DMS 273 (cell line): ENCODE data around the gene FYN.

Source experiments
- DNase-seq: peaks from one replicate; lab custom pipeline; 2025; ENCODE audit not compliant: unreplicated experiment; lab: John Stamatoyannopoulos, UW

FYN gene

GRCh38 chr6:111773501-111774345, 99.5 kb downstream of the FYN start:
- DNase-seq: no peak

- no peak for DNase-seq
Measured at GRCh38 chr6:111772381-111772780, 100.9 kb downstream of the FYN start.

- no peak for DNase-seq
Measured at GRCh38 chr6:111771629-111772028, 101.6 kb downstream of the FYN start.

GRCh38 chr6:111771094-111771432, 102.2 kb downstream of the FYN start:
- DNase-seq: no peak

GRCh38 chr6:111770263-111771093, 102.8 kb downstream of the FYN start:
- DNase-seq: no peak

- peak; percentile 20 for DNase-seq
Measured at GRCh38 chr6:111769365-111770152, 103.7 kb downstream of the FYN start.

GRCh38 chr6:111768431-111768770, 104.9 kb downstream of the FYN start:
- no peak for DNase-seq

GRCh38 chr6:111767752-111768430, 105.4 kb downstream of the FYN start:
- DNase-seq: no peak

- DNase-seq: no peak
Measured at GRCh38 chr6:111766201-111766857, 106.9 kb downstream of the FYN start.

- no peak for DNase-seq
Measured at GRCh38 chr6:111765763-111766162, 107.5 kb downstream of the FYN start.

GRCh38 chr6:111764238-111765175, 108.7 kb downstream of the FYN start:
- no peak for DNase-seq

- DNase-seq: no peak
Measured at GRCh38 chr6:111763381-111763780, 109.9 kb downstream of the FYN start.

GRCh38 chr6:111761783-111762312, 111.4 kb downstream of the FYN start:
- no peak for DNase-seq

GRCh38 chr6:111761212-111761611, 112.0 kb downstream of the FYN start:
- DNase-seq: no peak

GRCh38 chr6:111759836-111760785, 113.1 kb downstream of the FYN start:
- peak; percentile 76 for DNase-seq

- DNase-seq: no peak
Measured at GRCh38 chr6:111759331-111759835, 113.9 kb downstream of the FYN start.

- DNase-seq: no peak
Measured at GRCh38 chr6:111758608-111759329, 114.5 kb downstream of the FYN start.
